ENCODE data around the gene CROCC2.

DNA sequence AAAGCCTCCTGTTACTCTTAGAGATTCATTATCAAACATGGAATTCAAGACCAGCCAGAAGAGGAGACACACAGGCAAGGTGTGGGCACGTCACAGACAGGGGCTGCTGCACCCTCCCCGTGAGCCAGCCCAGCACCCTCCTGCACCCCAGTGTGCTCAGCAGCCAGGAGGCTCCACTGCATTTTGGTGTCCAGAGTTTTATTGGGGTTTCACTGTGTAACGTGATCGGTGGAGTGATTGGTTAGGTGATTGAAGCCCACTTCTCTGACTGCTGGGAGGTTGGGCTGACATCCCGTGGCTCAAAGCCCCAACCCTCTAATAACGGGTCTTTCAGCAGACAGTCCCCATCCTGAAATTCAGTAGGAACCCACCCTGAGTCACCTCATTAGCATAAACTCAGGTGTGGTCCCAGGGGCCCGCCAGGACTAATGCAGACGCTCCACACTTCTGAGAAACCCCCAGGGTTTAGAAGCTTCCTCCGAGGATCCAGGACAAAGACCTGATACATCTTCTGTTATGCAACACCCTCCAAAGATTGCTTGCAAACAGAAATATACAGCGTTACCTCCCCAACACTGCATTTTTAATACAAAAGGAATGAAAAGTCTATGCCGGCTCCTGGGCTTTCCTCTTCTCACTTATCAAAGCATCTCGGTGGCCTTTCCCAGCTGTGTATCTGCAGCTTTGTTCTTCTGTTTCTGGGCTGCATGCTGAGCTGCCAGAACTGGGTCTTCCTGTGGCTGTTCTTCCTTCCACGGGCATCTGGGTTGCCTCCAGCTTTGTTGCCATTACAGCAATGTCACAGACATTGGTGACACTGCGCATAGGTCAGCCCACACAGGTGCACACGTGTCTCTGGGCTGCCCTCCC, 48.5 kb downstream of the CROCC2 start:
- no peak for TF ChIP-seq RORA (CRISPR knock-in tag; IDR thresholded peaks at IDR 0.05)
- TF ChIP-seq, protein P1, sequence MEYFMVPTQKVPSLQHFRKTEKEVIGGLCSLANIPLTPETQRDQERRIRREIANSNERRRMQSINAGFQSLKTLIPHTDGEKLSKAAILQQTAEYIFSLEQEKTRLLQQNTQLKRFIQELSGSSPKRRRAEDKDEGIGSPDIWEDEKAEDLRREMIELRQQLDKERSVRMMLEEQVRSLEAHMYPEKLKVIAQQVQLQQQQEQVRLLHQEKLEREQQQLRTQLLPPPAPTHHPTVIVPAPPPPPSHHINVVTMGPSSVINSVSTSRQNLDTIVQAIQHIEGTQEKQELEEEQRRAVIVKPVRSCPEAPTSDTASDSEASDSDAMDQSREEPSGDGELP (IDR thresholded peaks at IDR 0.05; ENCODE audit: borderline replicate concordance, low read depth), result no peak
- TF ChIP-seq, protein P2, sequence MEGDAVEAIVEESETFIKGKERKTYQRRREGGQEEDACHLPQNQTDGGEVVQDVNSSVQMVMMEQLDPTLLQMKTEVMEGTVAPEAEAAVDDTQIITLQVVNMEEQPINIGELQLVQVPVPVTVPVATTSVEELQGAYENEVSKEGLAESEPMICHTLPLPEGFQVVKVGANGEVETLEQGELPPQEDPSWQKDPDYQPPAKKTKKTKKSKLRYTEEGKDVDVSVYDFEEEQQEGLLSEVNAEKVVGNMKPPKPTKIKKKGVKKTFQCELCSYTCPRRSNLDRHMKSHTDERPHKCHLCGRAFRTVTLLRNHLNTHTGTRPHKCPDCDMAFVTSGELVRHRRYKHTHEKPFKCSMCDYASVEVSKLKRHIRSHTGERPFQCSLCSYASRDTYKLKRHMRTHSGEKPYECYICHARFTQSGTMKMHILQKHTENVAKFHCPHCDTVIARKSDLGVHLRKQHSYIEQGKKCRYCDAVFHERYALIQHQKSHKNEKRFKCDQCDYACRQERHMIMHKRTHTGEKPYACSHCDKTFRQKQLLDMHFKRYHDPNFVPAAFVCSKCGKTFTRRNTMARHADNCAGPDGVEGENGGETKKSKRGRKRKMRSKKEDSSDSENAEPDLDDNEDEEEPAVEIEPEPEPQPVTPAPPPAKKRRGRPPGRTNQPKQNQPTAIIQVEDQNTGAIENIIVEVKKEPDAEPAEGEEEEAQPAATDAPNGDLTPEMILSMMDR (CRISPR knock-in tag; IDR thresholded peaks at IDR 0.05), result no peak
- no peak for TF ChIP-seq ZNF354B (CRISPR knock-in tag; IDR thresholded peaks at IDR 0.05)

All from HepG2 (cell line).